Measurements from ENCODE around the gene DIAPH2. TPM values are rescaled to one million over a fixed set of nuclear protein-coding genes. Genes with fewer than 3 reads are reported as not detected.

DIAPH2 gene
- total and polyA plus RNA-seq, 2 donors from 2014 or later = 2.1 to 15.0 TPM

DNA sequence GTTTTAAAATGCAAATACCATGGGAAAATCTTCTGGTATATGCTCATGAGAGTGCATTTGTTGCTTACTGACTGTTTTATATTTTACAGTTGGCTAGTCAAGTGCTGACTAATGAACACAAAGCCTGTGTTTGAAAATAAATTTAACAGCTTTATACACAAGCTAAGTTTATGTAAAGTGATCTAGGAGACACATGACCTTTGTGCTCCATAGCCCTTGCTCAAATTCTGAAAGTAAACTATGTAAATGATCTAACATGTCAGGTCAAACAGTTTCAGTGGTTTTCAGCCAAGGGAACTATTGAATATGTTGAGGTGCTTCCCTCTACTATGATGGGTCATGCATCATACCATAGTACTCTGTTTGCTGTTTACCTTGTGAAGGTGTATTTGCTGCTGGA is 36.7 kb downstream of the DIAPH2 start:
- Histone ChIP-seq H3K4me3 (ENCODE audit: low read length in 3 of 3) (no peak overlapping the region), H3K27me3 (ENCODE audit: control insufficient read depth, insufficient read depth, low read length) (no peaks in the 10 kb centered on the region), H3K9ac (ENCODE audit: low read length in 3 of 3) (no peak overlapping the region), H3K4me1 (ENCODE audit: control insufficient read depth in 2 of 3, insufficient read depth in 2 of 3, low read depth in 1 of 3, low read length in 3 of 3) (no peaks in the 10 kb centered on the region), H3K9me3 (ENCODE audit: control insufficient read depth in 2 of 3, insufficient read depth in 1 of 3, low read length in 3 of 3) (no peaks in the 10 kb centered on the region), H3K36me3 (ENCODE audit: control insufficient read depth in 2 of 3, insufficient read depth in 3 of 3, low read length in 3 of 3) (no peaks in the 10 kb centered on the region), H3K27ac (ENCODE audit: low read depth in 2 of 2, low read length in 2 of 2) (no peak overlapping the region)
- DNase-seq (peak in 2 of 5 donors; percentile 8 to 10), FAIRE-seq (no peak)
- TF ChIP-seq, protein P1, sequence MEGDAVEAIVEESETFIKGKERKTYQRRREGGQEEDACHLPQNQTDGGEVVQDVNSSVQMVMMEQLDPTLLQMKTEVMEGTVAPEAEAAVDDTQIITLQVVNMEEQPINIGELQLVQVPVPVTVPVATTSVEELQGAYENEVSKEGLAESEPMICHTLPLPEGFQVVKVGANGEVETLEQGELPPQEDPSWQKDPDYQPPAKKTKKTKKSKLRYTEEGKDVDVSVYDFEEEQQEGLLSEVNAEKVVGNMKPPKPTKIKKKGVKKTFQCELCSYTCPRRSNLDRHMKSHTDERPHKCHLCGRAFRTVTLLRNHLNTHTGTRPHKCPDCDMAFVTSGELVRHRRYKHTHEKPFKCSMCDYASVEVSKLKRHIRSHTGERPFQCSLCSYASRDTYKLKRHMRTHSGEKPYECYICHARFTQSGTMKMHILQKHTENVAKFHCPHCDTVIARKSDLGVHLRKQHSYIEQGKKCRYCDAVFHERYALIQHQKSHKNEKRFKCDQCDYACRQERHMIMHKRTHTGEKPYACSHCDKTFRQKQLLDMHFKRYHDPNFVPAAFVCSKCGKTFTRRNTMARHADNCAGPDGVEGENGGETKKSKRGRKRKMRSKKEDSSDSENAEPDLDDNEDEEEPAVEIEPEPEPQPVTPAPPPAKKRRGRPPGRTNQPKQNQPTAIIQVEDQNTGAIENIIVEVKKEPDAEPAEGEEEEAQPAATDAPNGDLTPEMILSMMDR (IDR thresholded peaks at IDR 0.05; ENCODE audit: borderline replicate concordance, extremely low read depth, insufficient read depth) = no peak
- intact Hi-C loops (cut with DNase I) = no loop called here

DNA sequence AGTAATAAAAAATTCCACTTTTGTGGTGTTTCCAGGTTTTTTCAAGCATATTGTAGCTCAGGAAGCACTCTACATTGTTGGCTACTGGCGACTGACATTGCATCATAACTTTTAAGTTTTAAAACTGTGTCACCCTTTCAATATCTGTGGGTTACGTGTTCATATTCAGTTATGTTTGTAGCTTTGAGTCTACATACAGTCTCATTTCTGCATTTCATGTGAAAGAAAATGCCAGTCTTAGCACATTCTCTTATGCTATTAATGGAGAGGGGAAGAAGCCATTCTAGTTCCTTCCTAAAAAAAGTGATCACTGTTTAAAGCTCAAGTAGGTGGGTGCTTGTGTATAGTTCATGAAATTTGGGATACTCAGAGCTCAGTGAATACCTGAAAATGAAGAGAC is 38.1 kb downstream of the DIAPH2 start:
- Histone ChIP-seq H3K9me3 (ENCODE audit: control insufficient read depth in 2 of 3, insufficient read depth in 1 of 3, low read length in 3 of 3) (no peaks in the 10 kb centered on the region), H3K9ac (ENCODE audit: low read length in 3 of 3) (no peak overlapping the region), H3K27me3 (ENCODE audit: control insufficient read depth, insufficient read depth, low read length) (no peaks in the 10 kb centered on the region), H3K36me3 (ENCODE audit: control insufficient read depth in 2 of 3, insufficient read depth in 3 of 3, low read length in 3 of 3) (no peaks in the 10 kb centered on the region), H3K4me1 (ENCODE audit: control insufficient read depth in 2 of 3, insufficient read depth in 2 of 3, low read depth in 1 of 3, low read length in 3 of 3) (no peaks in the 10 kb centered on the region), H3K27ac (ENCODE audit: low read depth in 2 of 2, low read length in 2 of 2) (no peak overlapping the region), H3K4me3 (ENCODE audit: low read length in 3 of 3) (no peak overlapping the region)
- FAIRE-seq (no peak), DNase-seq (no peak)
- TF ChIP-seq, protein P1 (IDR thresholded peaks at IDR 0.05; ENCODE audit: borderline replicate concordance, extremely low read depth, insufficient read depth) = no peak
- intact Hi-C loops (cut with DNase I) = no loop called here

DNA sequence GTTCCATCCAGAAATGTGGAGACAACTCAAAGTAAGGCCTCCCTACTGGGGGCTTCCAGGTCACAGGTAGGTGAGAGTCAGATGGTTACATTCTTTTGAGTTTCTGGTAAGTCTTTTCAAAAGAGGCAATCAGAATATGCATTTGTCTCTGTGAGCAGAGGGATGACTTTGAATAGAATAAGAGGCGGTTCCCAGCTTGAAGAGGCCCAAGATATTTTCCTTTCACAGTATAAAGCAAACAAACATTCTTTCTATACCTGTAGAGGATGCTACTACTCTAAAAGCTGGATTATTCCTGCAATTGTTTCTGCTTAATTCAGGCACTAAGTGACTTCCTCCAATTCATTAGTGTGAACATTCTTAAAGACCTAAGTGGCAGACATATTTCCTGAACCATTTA is 44.4 kb downstream of the DIAPH2 start:
- intact Hi-C loops (cut with DNase I) = no loop called here
- Histone ChIP-seq H3K27me3 (ENCODE audit: control insufficient read depth, insufficient read depth, low read length) (no peaks in the 10 kb centered on the region), H3K27ac (ENCODE audit: low read depth in 2 of 2, low read length in 2 of 2) (no peak overlapping the region), H3K4me1 (ENCODE audit: control insufficient read depth in 2 of 3, insufficient read depth in 2 of 3, low read depth in 1 of 3, low read length in 3 of 3) (no peaks in the 10 kb centered on the region), H3K9ac (ENCODE audit: low read length in 3 of 3) (no peak overlapping the region), H3K9me3 (ENCODE audit: control insufficient read depth in 2 of 3, insufficient read depth in 1 of 3, low read length in 3 of 3) (no peaks in the 10 kb centered on the region), H3K36me3 (ENCODE audit: control insufficient read depth in 2 of 3, insufficient read depth in 3 of 3, low read length in 3 of 3) (no peaks in the 10 kb centered on the region), H3K4me3 (ENCODE audit: low read length in 3 of 3) (no peak overlapping the region)
- TF ChIP-seq, protein P1 (IDR thresholded peaks at IDR 0.05; ENCODE audit: borderline replicate concordance, extremely low read depth, insufficient read depth) = no peak
- DNase-seq (no peak), FAIRE-seq (no peak)
